KOPT-K1 (cell line): ENCODE measurements around the gene SCAMP5.

Source experiments
- H3K27ac ChIP-seq: fragments of 200-600 bp; sonication (generic); 2 replicates; pipeline ENCODE4 v1.5.1; 2016; ENCODE audit warnings: antibody characterized with exemption, mild to moderate bottlenecking, low read depth, low read length; ENCODE audit not compliant: poor library complexity, severe bottlenecking
- H3K36me3 ChIP-seq: fragments of 200-600 bp; sonication (generic); 2 replicates; pipeline ENCODE4 v1.5.1; 2017; ENCODE audit warnings: antibody characterized with exemption, mild to moderate bottlenecking, low read length, moderate library complexity; ENCODE audit not compliant: insufficient read depth
- H3K9me3 ChIP-seq: fragments of 200-600 bp; sonication (generic); 2 replicates; pipeline ENCODE4 v1.5.1; 2017; ENCODE audit warnings: antibody characterized with exemption, low read length, mild to moderate bottlenecking; ENCODE audit not compliant: insufficient read depth, poor library complexity, severe bottlenecking

The SCAMP5 gene

GRCh38 chr15:75023872-75024636 is 28.7 kb downstream of the SCAMP5 start:
- Histone ChIP-seq H3K9me3 (no peaks in the 10 kb centered on the region), H3K27ac (peak overlapping the region; percentile 94), H3K36me3 (peaks cover 19% of the 10 kb centered on the region; the same call in 1 of the 2 replicates)

GRCh38 chr15:75025107-75025506 is 29.7 kb downstream of the SCAMP5 start:
- Histone ChIP-seq H3K36me3 (peaks cover 22% of the 10 kb centered on the region; the same call in 1 of the 2 replicates), H3K27ac (no peak overlapping the region), H3K9me3 (no peaks in the 10 kb centered on the region)

- Histone ChIP-seq H3K36me3 (peaks cover 28% of the 10 kb centered on the region; the same call in 1 of the 2 replicates), H3K27ac (no peak overlapping the region), H3K9me3 (no peaks in the 10 kb centered on the region)
Measured at GRCh38 chr15:75025548-75026260, 30.3 kb downstream of the SCAMP5 start.

- peaks cover 32% of the 10 kb centered on the region; the same call in 1 of the 2 replicates for H3K36me3 ChIP-seq
- no peaks in the 10 kb centered on the region for H3K9me3 ChIP-seq
- no peak overlapping the region for H3K27ac ChIP-seq
Measured at GRCh38 chr15:75027551-75027950, 32.2 kb downstream of the SCAMP5 start.

GRCh38 chr15:75028991-75029377 is 33.6 kb downstream of the SCAMP5 start:
- Histone ChIP-seq H3K9me3 (no peaks in the 10 kb centered on the region), H3K36me3 (peaks cover 32% of the 10 kb centered on the region; the same call in 1 of the 2 replicates), H3K27ac (no peak overlapping the region)

GRCh38 chr15:75029378-75030022 is 34.1 kb downstream of the SCAMP5 start:
- Histone ChIP-seq H3K36me3 (peaks cover 32% of the 10 kb centered on the region; the same call in 1 of the 2 replicates), H3K9me3 (no peaks in the 10 kb centered on the region), H3K27ac (no peak overlapping the region)

GRCh38 chr15:75030023-75030413 is 34.7 kb downstream of the SCAMP5 start:
- peaks cover 32% of the 10 kb centered on the region; the same call in 1 of the 2 replicates for H3K36me3 ChIP-seq
- H3K27ac ChIP-seq = no peak overlapping the region
- H3K9me3 ChIP-seq = no peaks in the 10 kb centered on the region

- H3K27ac ChIP-seq = no peak overlapping the region
- H3K36me3 ChIP-seq = peaks cover 28% of the 10 kb centered on the region; the same call in 1 of the 2 replicates
- H3K9me3 ChIP-seq = no peaks in the 10 kb centered on the region
Measured at GRCh38 chr15:75030424-75030823, 35.1 kb downstream of the SCAMP5 start.

GRCh38 chr15:75031848-75032247 is 36.5 kb downstream of the SCAMP5 start:
- H3K27ac ChIP-seq = no peak overlapping the region
- H3K9me3 ChIP-seq = no peaks in the 10 kb centered on the region
- H3K36me3 ChIP-seq = peaks cover 17% of the 10 kb centered on the region

- H3K36me3 ChIP-seq = peaks cover 18% of the 10 kb centered on the region
- H3K27ac ChIP-seq = no peak overlapping the region
- H3K9me3 ChIP-seq = no peaks in the 10 kb centered on the region
Measured at GRCh38 chr15:75032395-75032794, 37.0 kb downstream of the SCAMP5 start.

GRCh38 chr15:75033809-75034208 is 38.4 kb downstream of the SCAMP5 start:
- Histone ChIP-seq H3K9me3 (no peaks in the 10 kb centered on the region), H3K36me3 (peaks cover 18% of the 10 kb centered on the region), H3K27ac (no peak overlapping the region)

- H3K36me3 ChIP-seq = peaks cover 18% of the 10 kb centered on the region
Measured at GRCh38 chr15:75034615-75035014, 39.3 kb downstream of the SCAMP5 start.

GRCh38 chr15:75036212-75036616 is 40.9 kb downstream of the SCAMP5 start:
- no peak overlapping the region for H3K27ac ChIP-seq
- no peaks in the 10 kb centered on the region for H3K9me3 ChIP-seq
- H3K36me3 ChIP-seq = peaks cover 8% of the 10 kb centered on the region

More at GRCh38 chr15:75034615-75035014, 39.3 kb downstream of the SCAMP5 start:
- Histone ChIP-seq H3K27ac (no peak overlapping the region), H3K9me3 (no peaks in the 10 kb centered on the region)

- H3K9me3 ChIP-seq = no peaks in the 10 kb centered on the region
- peaks cover 12% of the 10 kb centered on the region for H3K36me3 ChIP-seq
- no peak overlapping the region for H3K27ac ChIP-seq
Measured at GRCh38 chr15:75037685-75038084, 42.3 kb downstream of the SCAMP5 start.

GRCh38 chr15:75038231-75038630 is 42.9 kb downstream of the SCAMP5 start:
- no peak overlapping the region for H3K27ac ChIP-seq
- H3K36me3 ChIP-seq = peaks cover 13% of the 10 kb centered on the region
- no peaks in the 10 kb centered on the region for H3K9me3 ChIP-seq
